Naive thymus-derived CD4-positive, alpha-beta T cell (primary cell): ENCODE measurements around the gene NIM1K. TPM values are rescaled to one million over a fixed set of nuclear protein-coding genes. Genes with fewer than 3 reads are reported as not detected.
A peak's percentile ranks its signal among the peaks of the same experiment; 100 is the strongest.
"Not testable (repeated sequence)": the region's sequence is repeated elsewhere in the genome, so short reads cannot be mapped to it uniquely, and the experiment has no call there.

Source experiments
- ATAC-seq: fragments of 150-1000 bp; cut with Tn5 transposase; 2 replicates; pipeline ENCODE4 v1.10.0; 2021; ENCODE audit warnings: mild to moderate bottlenecking, moderate library complexity
- CTCF ChIA-PET: fragments of 350-600 bp; sonication (Branson Sonifier 250); formaldehyde crosslinking; loops from one replicate; lab custom pipeline; 2021; ENCODE audit warnings: antibody characterized with exemption; lab: Charles Lee
- POLR2A ChIA-PET: fragments of 350-600 bp; sonication (Branson Sonifier 250); formaldehyde crosslinking; loops from one replicate; lab custom pipeline; 2021; ENCODE audit warnings: antibody characterized with exemption, inconsistent platforms; lab: Charles Lee
- DNase-seq, 9 donors: peaks; one replicate each; pipeline versions ENCODE4 v3.0.0 to v3.0.0-alpha.2; 2020 to 2022; ENCODE audit warnings: mixed read lengths in 1 of 9
- H3K27ac ChIP-seq: one replicate; pipeline ENCODE4 v1.7.0; 2013; ENCODE audit warnings: mild to moderate bottlenecking, low read depth, low read length, moderate library complexity
- H3K27me3 ChIP-seq, 2 donors: one replicate each; pipeline ENCODE4 v1.7.0; 2013; ENCODE audit warnings: low read length in 2 of 2, mild to moderate bottlenecking in 2 of 2, moderate library complexity in 2 of 2; ENCODE audit not compliant: control insufficient read depth in 2 of 2, insufficient read depth in 2 of 2
- H3K36me3 ChIP-seq, 3 experiments: 1 replicate in 2 of 3; 2 replicates in 1 of 3; pipeline ENCODE4 v1.7.0; 2013; ENCODE audit warnings: low read length in 3 of 3, mild to moderate bottlenecking in 3 of 3, moderate library complexity in 1 of 3; ENCODE audit not compliant: insufficient read depth in 3 of 3, control insufficient read depth in 2 of 3
- H3K4me1 ChIP-seq, 2 donors: one replicate each; pipeline ENCODE4 v1.7.0; 2013; ENCODE audit warnings: low read length in 2 of 2, mild to moderate bottlenecking in 2 of 2, moderate library complexity in 1 of 2; ENCODE audit not compliant: control insufficient read depth in 2 of 2, insufficient read depth in 2 of 2
- H3K4me3 ChIP-seq: 2 replicates; pipeline ENCODE4 v1.7.0; 2013; ENCODE audit warnings: mild to moderate bottlenecking, low read length
- H3K9me3 ChIP-seq, 3 experiments: 1 replicate in 2 of 3; 2 replicates in 1 of 3; pipeline ENCODE4 v1.7.0; 2013; ENCODE audit warnings: low read length in 3 of 3; ENCODE audit not compliant: control insufficient read depth in 2 of 3
- H3K27ac Mint-ChIP-seq, 9 donors: one replicate each; pipeline ENCODE4 v1.8.0; 2020 to 2022; ENCODE audit warnings: mixed read lengths in 9 of 9, mild to moderate bottlenecking in 8 of 9, moderate library complexity in 5 of 9, inconsistent platforms in 2 of 9
- H3K27me3 Mint-ChIP-seq, 5 donors: one replicate each; pipeline ENCODE4 v1.8.0; 2021 to 2022; ENCODE audit warnings: mixed read lengths in 5 of 5, mild to moderate bottlenecking in 1 of 5
- H3K36me3 Mint-ChIP-seq, 5 donors: one replicate each; pipeline ENCODE4 v1.8.0; 2020 to 2022; ENCODE audit warnings: mixed read lengths in 5 of 5, mild to moderate bottlenecking in 3 of 5, inconsistent platforms in 1 of 5
- H3K4me1 Mint-ChIP-seq, 7 donors: one replicate each; pipeline ENCODE4 v1.8.0; 2020 to 2022; ENCODE audit warnings: mixed read lengths in 7 of 7, mild to moderate bottlenecking in 3 of 7, inconsistent platforms in 1 of 7
- H3K4me3 Mint-ChIP-seq, 10 donors: one replicate each; pipeline ENCODE4 v1.8.0; 2020 to 2022; ENCODE audit warnings: mild to moderate bottlenecking in 10 of 10, mixed read lengths in 10 of 10, moderate library complexity in 6 of 10, inconsistent platforms in 2 of 10
- H3K9me3 Mint-ChIP-seq, 11 donors: one replicate each; pipeline ENCODE4 v1.8.0; 2020 to 2022; ENCODE audit warnings: mixed read lengths in 11 of 11, mild to moderate bottlenecking in 4 of 11, inconsistent platforms in 1 of 11, moderate library complexity in 1 of 11
- intact Hi-C, 2 donors: fragments of 100-400 bp; cut with micrococcal nuclease; formaldehyde crosslinking; loops; one replicate each; pipeline ENCODE4 v1.15.1; 2023
- polyA plus RNA-seq, 2 donors: library from polyadenylated mRNA; unstranded; fragments of 300-500 nt; fragmentation: Illumina TruSeq; gene quantifications; one replicate each; pipeline ENCODE4 v1.2.3, GENCODE V29; 2021
- total RNA-seq, 6 experiments: library from RNA in 5 of 6; stranded (reverse) in 5 of 6; gene quantifications; 1 replicate in 5 of 6; 2 replicates in 1 of 6; pipeline ENCODE4 v1.2.3 and lab custom pipeline; 2021 to 2026

The NIM1K gene
- total and polyA plus RNA-seq, 7 experiments from 2014 or later: 0.18 to 0.97 (median 0.49) TPM

DNA sequence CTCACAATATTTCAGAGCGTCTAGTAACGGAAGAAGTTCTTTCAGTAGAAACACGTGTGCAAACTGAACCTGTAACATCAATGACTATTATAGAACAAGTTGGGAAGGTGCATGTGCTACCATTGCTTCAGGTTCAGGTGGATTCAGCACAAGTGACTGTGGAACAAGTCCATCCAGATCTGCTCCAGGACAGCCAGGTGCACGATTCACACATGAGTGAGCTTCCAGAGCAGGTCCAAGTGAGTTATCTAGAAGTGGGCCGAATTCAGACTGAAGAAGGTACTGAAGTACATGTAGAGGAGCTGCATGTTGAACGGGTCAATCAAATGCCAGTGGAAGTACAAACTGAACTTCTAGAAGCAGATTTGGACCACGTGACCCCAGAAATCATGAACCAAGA lies 17.4 kb upstream of the NIM1K start:
- ATAC-seq (no peak), DNase-seq (no peak)
- no peak overlapping the region for H3K4me3 ChIP-seq
- no peaks in the 10 kb centered on the region for H3K4me1 ChIP-seq
- Mint-ChIP-seq H3K36me3 (peaks cover 6 to 58% (median 39%) of the 10 kb centered on the region in 5 donors), H3K4me3 (no peak overlapping the region), H3K9me3 (peaks cover 0 to 2% (median 0%) of the 10 kb centered on the region in 11 donors), H3K4me1 (peaks cover 2 to 8% (median 4%) of the 10 kb centered on the region in 7 donors), H3K27ac (peak overlapping the region in 3 of 9 donors; percentile 41 to 80 (median 73)), H3K27me3 (no peaks in the 10 kb centered on the region)
- intact Hi-C loops: no loop called here
- H3K9me3 ChIP-seq: no peaks in the 10 kb centered on the region
- H3K27ac ChIP-seq: no peak overlapping the region
- CTCF ChIA-PET: interaction anchor here (0.7 kb wide), 1 partner anchor 65 kb away, joined by 4 read pairs; no protein-coding TSS in a partner anchor
- no peaks in the 10 kb centered on the region for H3K27me3 ChIP-seq
- H3K36me3 ChIP-seq: peaks cover 0 to 27% (median 3%) of the 10 kb centered on the region in 3 experiments
- POLR2A ChIA-PET: interaction anchor here (1.1 kb wide), 1 partner anchor 53 kb away, joined by 3 read pairs; no protein-coding TSS in a partner anchor

- no peak for DNase-seq
- no peak for ATAC-seq
- Histone ChIP-seq H3K27ac (no peak overlapping the region), H3K27me3 (no peaks in the 10 kb centered on the region), H3K9me3 (no peaks in the 10 kb centered on the region), H3K36me3 (peaks cover 0 to 8% (median 0%) of the 10 kb centered on the region in 3 experiments), H3K4me3 (no peak overlapping the region), H3K4me1 (no peaks in the 10 kb centered on the region)
- Mint-ChIP-seq H3K27me3 (no peaks in the 10 kb centered on the region), H3K36me3 (peaks cover under 1 to 47% (median 27%) of the 10 kb centered on the region in 5 donors), H3K27ac (no peak overlapping the region), H3K9me3 (no peaks in the 10 kb centered on the region), H3K4me1 (peaks cover 0 to 4% (median 0%) of the 10 kb centered on the region in 7 donors), H3K4me3 (no peak overlapping the region)
- intact Hi-C loops: no loop called here
- ChIA-PET POLR2A (no interaction called here), CTCF (no interaction called here)
Observed at GRCh38 chr5:43179836-43180235, 12.2 kb upstream of the NIM1K start.

DNA sequence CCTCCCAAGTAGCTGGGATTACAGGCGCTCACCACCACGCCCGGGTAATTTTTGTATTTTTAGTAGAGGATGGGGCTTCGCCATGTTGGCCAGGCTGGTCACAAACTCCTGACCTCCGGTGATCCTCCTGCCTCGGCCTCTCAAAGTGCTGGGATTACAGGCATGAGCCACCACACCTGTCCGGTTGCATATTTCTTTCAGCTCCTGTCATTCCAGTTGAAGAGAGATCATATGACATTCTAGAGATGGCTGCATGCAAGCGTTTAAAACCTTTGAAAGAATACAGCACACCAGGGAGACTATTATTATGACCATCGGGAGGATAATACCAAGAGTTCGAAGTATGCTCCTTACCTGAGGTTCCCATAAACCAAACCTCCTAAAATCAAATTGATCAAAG lies 9.6 kb upstream of the NIM1K start:
- H3K4me1 ChIP-seq: no peaks in the 10 kb centered on the region
- CTCF ChIA-PET: interaction anchor here (0.7 kb wide), 1 partner anchor 123 kb away, joined by 4 read pairs; no protein-coding TSS in a partner anchor
- intact Hi-C loops: no loop called here
- no peaks in the 10 kb centered on the region for H3K27me3 ChIP-seq
- DNase-seq: no peak
- Mint-ChIP-seq H3K36me3 (peaks cover 0 to 44% (median 29%) of the 10 kb centered on the region in 5 donors), H3K4me3 (no peak overlapping the region), H3K27ac (no peak overlapping the region), H3K9me3 (peaks cover 0 to 3% (median 0%) of the 10 kb centered on the region in 11 donors), H3K27me3 (no peaks in the 10 kb centered on the region), H3K4me1 (peaks cover 0 to 3% (median 0%) of the 10 kb centered on the region in 7 donors)
- H3K4me3 ChIP-seq: no peak overlapping the region
- H3K9me3 ChIP-seq: no peaks in the 10 kb centered on the region
- peaks cover 0 to 2% (median 0%) of the 10 kb centered on the region in 3 experiments for H3K36me3 ChIP-seq
- ATAC-seq: no peak
- no peak overlapping the region for H3K27ac ChIP-seq
- POLR2A ChIA-PET: no interaction called here

DNA sequence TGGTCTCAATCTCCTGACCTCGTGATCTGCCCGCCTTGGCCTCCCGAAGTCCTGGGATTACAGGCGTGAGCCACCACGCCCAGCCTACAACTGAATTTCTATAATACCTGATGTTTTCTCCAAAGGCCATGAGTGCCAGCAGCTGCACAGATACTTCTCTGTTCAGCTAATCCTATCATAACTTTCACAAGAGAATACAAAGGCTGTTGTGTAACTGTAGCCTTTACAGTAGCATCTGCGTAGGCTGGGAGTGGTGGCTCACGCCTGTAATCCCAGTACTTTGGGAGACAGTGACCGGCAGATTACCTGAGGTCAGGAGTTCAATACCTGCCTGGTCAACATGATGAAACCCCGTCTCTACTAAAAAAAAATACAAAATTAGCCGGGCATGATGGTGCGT lies 8.9 kb upstream of the NIM1K start:
- H3K9me3 Mint-ChIP-seq, DNase-seq, H3K4me1 ChIP-seq, H3K36me3 ChIP-seq, H3K27ac Mint-ChIP-seq, ATAC-seq, H3K4me3 Mint-ChIP-seq, POLR2A ChIA-PET, H3K27me3 Mint-ChIP-seq, H3K27ac ChIP-seq, intact Hi-C loops, H3K9me3 ChIP-seq, H3K27me3 ChIP-seq, H3K4me1 Mint-ChIP-seq, H3K4me3 ChIP-seq: not testable (repeated sequence)
- CTCF ChIA-PET: interaction anchor here (0.7 kb wide), 1 partner anchor 122 kb away, joined by 4 read pairs; no protein-coding TSS in a partner anchor
- peaks cover under 1 to 43% (median 27%) of the 10 kb centered on the region in 5 donors for H3K36me3 Mint-ChIP-seq

DNA sequence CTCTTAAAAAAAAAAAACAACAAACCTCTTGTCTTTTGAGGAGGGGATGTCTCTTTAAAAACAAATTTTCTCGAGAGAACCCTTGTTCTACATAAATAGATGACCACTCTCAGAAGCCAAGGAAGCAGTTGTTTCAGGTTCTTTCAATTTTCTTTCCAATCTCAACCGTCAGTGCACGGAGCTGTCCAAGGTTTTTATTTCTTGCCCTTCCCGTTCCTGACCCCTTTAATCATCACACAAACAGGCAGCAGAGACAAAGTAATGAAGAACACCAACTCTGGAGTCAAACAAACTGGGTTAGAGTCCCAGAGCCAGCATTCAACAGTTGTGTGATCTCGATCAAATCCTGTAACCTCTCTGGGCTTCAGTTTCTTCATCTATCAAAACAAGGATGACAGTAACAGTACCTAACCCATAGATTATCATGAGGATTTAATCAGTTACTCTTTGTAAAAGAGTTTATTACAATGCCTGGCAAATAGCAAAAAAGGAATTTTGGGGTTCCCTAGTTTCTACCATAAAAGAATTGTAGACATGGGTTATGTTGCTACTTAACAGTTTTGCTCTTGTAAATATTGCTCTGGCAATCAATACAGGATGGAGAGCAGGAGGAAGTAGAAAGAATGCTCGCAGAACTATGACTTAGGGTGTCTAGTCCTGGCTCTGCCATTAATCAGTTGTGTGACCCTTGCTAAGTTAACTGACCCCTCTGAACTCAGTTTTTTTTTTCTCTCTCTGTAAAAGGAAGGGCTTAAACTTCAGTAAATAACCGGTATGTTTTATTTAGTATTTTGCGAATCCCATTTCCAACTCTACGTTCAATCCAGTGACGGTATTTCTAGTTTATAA lies 1.0 kb upstream of the NIM1K start:
- intact Hi-C loops: loop anchor here (5.0 to 10.0 kb wide), 4 partner anchors 124 to 294 kb away; partner anchors contain the start of genes HMGCS1 (in 1 of the 2) and TMEM267 (in 1 of the 2)
- Mint-ChIP-seq H3K27me3 (peaks cover 15 to 22% (median 19%) of the 10 kb centered on the region in 5 donors), H3K9me3 (peaks cover 0 to 10% (median 0%) of the 10 kb centered on the region in 11 donors), H3K36me3 (peaks cover 4 to 17% (median 7%) of the 10 kb centered on the region in 5 donors), H3K4me1 (peaks cover 11 to 33% (median 23%) of the 10 kb centered on the region in 7 donors), H3K4me3 (peak overlapping the region; percentile 2 to 94 (median 88)), H3K27ac (peak overlapping the region in 2 of 9 donors; percentile 45 to 66)
- Histone ChIP-seq H3K9me3 (no peaks in the 10 kb centered on the region), H3K27me3 (peaks cover 0 to 5% of the 10 kb centered on the region in 2 donors), H3K4me1 (peaks cover 4 to 18% of the 10 kb centered on the region in 2 donors), H3K27ac (no peak overlapping the region), H3K4me3 (peak overlapping the region; percentile 63), H3K36me3 (no peaks in the 10 kb centered on the region)
- no peak for DNase-seq
- POLR2A ChIA-PET: no interaction called here
- no peak for ATAC-seq
- CTCF ChIA-PET: no interaction called here

DNA sequence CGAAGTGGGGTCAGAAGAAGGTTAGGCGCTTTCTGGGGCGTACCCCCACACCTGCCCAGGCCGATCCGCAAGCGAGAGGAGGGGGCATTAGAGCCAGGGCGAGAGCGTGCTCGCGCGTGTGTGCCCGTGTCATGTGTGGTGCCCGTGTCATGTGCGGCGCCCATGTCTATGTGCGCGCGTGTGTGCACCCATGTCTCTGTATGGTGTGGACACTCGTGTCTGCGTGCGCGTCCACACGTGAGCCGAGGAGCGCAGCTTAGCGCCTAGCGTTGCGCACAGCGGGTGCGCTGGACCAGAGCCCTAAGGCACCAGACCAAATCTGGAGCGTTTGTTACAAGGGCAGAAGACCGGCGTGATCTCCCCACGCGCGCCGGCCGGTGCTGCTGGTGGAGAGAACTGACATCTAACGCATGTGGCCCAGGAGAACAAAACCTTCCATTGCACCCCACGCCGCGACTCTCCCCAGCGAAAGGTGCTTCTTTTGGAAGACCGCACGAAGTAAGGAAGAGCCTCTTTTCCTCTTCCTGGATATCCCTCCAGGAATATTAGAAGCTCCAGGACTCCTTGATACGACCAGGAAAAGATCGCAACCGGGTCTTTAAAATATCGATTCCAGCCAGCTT lies 644 bp downstream of the NIM1K start:
- peaks cover 0 to 5% of the 10 kb centered on the region in 2 donors for H3K27me3 ChIP-seq
- intact Hi-C loops: loop anchor here (1.0 to 10.0 kb wide), 13 partner anchors 42 to 323 kb away; partner anchors contain the start of genes TMEM267 (in 2 of the 2), C5orf34 (in 1 of the 2) and HMGCS1 (in 1 of the 2)
- peak overlapping the region; percentile 63 for H3K4me3 ChIP-seq
- peak overlapping the region; percentile 81 to 94 (median 88) for H3K4me3 Mint-ChIP-seq
- peaks cover 3 to 8% (median 5%) of the 10 kb centered on the region in 5 donors for H3K36me3 Mint-ChIP-seq
- peak in 6 of 9 donors; percentile 12 to 41 (median 19) for DNase-seq
- POLR2A ChIA-PET: no interaction called here
- peak; percentile 49 for ATAC-seq
- H3K27me3 Mint-ChIP-seq: peaks cover 15 to 25% (median 19%) of the 10 kb centered on the region in 5 donors
- H3K4me1 Mint-ChIP-seq: peaks cover 11 to 33% (median 23%) of the 10 kb centered on the region in 7 donors
- peak overlapping the region in 6 of 9 donors; percentile 21 to 86 (median 71) for H3K27ac Mint-ChIP-seq
- no peaks in the 10 kb centered on the region for H3K36me3 ChIP-seq
- CTCF ChIA-PET: no interaction called here
- H3K27ac ChIP-seq: no peak overlapping the region
- no peaks in the 10 kb centered on the region for H3K9me3 ChIP-seq
- peaks cover 4 to 18% of the 10 kb centered on the region in 2 donors for H3K4me1 ChIP-seq
- H3K9me3 Mint-ChIP-seq: peaks cover 0 to 7% (median 0%) of the 10 kb centered on the region in 11 donors
